ENCODE measurements around the gene MORF4L2. TPM values are rescaled to one million over a fixed set of nuclear protein-coding genes. Genes with fewer than 3 reads are reported as not detected.

The MORF4L2 gene
- total and polyA plus RNA-seq, 2 donors (not counting 1 experiment from before 2014, with no cell fraction given): 69.3 to 103 TPM

DNA sequence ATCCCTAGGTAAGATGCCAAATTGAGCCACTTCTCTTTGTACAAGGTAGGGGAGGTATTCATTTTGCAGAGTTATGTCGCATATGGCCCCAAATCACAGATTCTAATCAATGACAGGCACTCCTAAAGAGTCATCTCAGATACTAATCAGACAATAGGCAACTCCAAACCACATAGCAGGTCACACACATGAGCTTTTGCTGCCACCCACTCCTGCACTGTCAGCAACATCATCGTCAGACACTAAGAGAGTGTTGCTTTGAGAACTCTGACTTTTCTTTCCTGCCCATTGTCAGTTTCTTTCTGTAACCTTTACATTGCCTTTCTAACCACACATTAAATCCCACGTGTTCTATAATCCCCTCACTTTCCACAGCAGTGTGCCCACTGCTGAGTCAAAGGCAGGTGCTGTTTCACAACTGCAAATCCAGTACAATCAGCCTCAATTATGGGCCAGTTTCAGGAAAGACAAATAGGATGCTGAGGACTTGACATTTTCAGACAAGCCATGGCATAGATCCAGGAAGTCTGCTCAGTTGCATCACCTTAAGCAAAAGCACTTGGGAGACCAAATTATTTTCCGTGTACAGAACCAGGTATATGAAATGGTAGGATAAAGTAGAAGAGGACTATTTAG, 47.7 kb upstream of the MORF4L2 start:
- TF ChIP-seq, protein P1, sequence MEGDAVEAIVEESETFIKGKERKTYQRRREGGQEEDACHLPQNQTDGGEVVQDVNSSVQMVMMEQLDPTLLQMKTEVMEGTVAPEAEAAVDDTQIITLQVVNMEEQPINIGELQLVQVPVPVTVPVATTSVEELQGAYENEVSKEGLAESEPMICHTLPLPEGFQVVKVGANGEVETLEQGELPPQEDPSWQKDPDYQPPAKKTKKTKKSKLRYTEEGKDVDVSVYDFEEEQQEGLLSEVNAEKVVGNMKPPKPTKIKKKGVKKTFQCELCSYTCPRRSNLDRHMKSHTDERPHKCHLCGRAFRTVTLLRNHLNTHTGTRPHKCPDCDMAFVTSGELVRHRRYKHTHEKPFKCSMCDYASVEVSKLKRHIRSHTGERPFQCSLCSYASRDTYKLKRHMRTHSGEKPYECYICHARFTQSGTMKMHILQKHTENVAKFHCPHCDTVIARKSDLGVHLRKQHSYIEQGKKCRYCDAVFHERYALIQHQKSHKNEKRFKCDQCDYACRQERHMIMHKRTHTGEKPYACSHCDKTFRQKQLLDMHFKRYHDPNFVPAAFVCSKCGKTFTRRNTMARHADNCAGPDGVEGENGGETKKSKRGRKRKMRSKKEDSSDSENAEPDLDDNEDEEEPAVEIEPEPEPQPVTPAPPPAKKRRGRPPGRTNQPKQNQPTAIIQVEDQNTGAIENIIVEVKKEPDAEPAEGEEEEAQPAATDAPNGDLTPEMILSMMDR (IDR thresholded peaks at IDR 0.05): no peak
- no peak for TF ChIP-seq EZH2 (IDR thresholded peaks at IDR 0.05; ENCODE audit: borderline replicate concordance, insufficient read depth, low read depth, low read length, poor library complexity, severe bottlenecking)
- POLR2A ChIA-PET: no interaction called here
- H3K9ac ChIP-seq (ENCODE audit: low read length): no peak overlapping the region
- Mint-ChIP-seq H3K27me3 (peaks cover 6% of the 10 kb centered on the region), H3K4me1 (peaks cover 7% of the 10 kb centered on the region), H3K27ac (no peak overlapping the region), H3K4me3 (no peak overlapping the region), H3K9me3 (ENCODE audit: insufficient read depth) (no peaks in the 10 kb centered on the region)
- H2AFZ ChIP-seq (ENCODE audit: insufficient read depth, low read depth, low read length, poor library complexity, severe bottlenecking): no peak overlapping the region
- DNase-seq (no peak), ATAC-seq (ENCODE audit: low read depth) (no peak)
- 80% methylated on average over 2 of the region's 4 CpGs for WGBS (ENCODE audit: insufficient coverage)
- H3K27me3 ChIP-seq (replicated peaks in 1 of 4; ENCODE audit: control extremely low read depth in 1 of 4, control insufficient read depth in 3 of 4, insufficient read depth in 4 of 4, low read length in 3 of 4): no peaks in the 10 kb centered on the region
- intact Hi-C loops (cut with micrococcal nuclease): no loop called here
- no peaks in the 10 kb centered on the region for H3K4me1 ChIP-seq (ENCODE audit: control insufficient read depth in 2 of 2, insufficient read depth in 2 of 2, low read length in 2 of 2)
- H3K27ac ChIP-seq (ENCODE audit: low read length in 2 of 2): no peak overlapping the region
- H3K36me3 ChIP-seq (replicated peaks in 1 of 2; ENCODE audit: control extremely low read depth in 1 of 2, control insufficient read depth in 1 of 2, extremely low read depth in 1 of 2, insufficient read depth in 2 of 2, low read length in 1 of 2): no peaks in the 10 kb centered on the region
- H4K20me1 ChIP-seq (ENCODE audit: control insufficient read depth, insufficient read depth, low read length, poor library complexity, severe bottlenecking): no peaks in the 10 kb centered on the region
- H3K4me3 ChIP-seq (ENCODE audit: control extremely low read depth in 1 of 5, extremely low read depth in 1 of 5, insufficient read depth in 1 of 5, low read depth in 2 of 5, low read length in 4 of 5): no peak overlapping the region
- CTCF ChIA-PET: no interaction called here
- no peak overlapping the region for H3K4me2 ChIP-seq (replicated peaks; ENCODE audit: low read depth, low read length, poor library complexity, severe bottlenecking)
- H3K79me2 ChIP-seq (ENCODE audit: control insufficient read depth, insufficient read depth, low read length): no peaks in the 10 kb centered on the region
- H3K9me3 ChIP-seq (ENCODE audit: control extremely low read depth in 1 of 3, control insufficient read depth in 2 of 3, insufficient read depth in 1 of 3, low read length in 2 of 3): no peaks in the 10 kb centered on the region

- POLR2A ChIA-PET: no interaction called here
- no peak overlapping the region for H3K4me2 ChIP-seq (replicated peaks; ENCODE audit: low read depth, low read length, poor library complexity, severe bottlenecking)
- Mint-ChIP-seq H3K4me1 (peaks cover 7% of the 10 kb centered on the region), H3K27ac (no peak overlapping the region), H3K27me3 (peaks cover 6% of the 10 kb centered on the region), H3K4me3 (no peak overlapping the region), H3K9me3 (ENCODE audit: insufficient read depth) (no peaks in the 10 kb centered on the region)
- no peaks in the 10 kb centered on the region for H3K36me3 ChIP-seq (replicated peaks in 1 of 2; ENCODE audit: control extremely low read depth in 1 of 2, control insufficient read depth in 1 of 2, extremely low read depth in 1 of 2, insufficient read depth in 2 of 2, low read length in 1 of 2)
- H3K9ac ChIP-seq (ENCODE audit: low read length): no peak overlapping the region
- no peaks in the 10 kb centered on the region for H3K9me3 ChIP-seq (ENCODE audit: control extremely low read depth in 1 of 3, control insufficient read depth in 2 of 3, insufficient read depth in 1 of 3, low read length in 2 of 3)
- no CpG with 5 or more reads among the region's 1 CpG for WGBS (ENCODE audit: insufficient coverage)
- TF ChIP-seq EZH2 (IDR thresholded peaks at IDR 0.05; ENCODE audit: borderline replicate concordance, insufficient read depth, low read depth, low read length, poor library complexity, severe bottlenecking): no peak
- TF ChIP-seq, protein P1 (IDR thresholded peaks at IDR 0.05): no peak
- H3K27ac ChIP-seq (ENCODE audit: low read length in 2 of 2): no peak overlapping the region
- H2AFZ ChIP-seq (ENCODE audit: insufficient read depth, low read depth, low read length, poor library complexity, severe bottlenecking): no peak overlapping the region
- intact Hi-C loops (cut with micrococcal nuclease): no loop called here
- ATAC-seq (ENCODE audit: low read depth): no peak
- peaks cover 0 to 2% (median 0%) of the 10 kb centered on the region in 4 experiments for H3K27me3 ChIP-seq (replicated peaks in 1 of 4; ENCODE audit: control extremely low read depth in 1 of 4, control insufficient read depth in 3 of 4, insufficient read depth in 4 of 4, low read length in 3 of 4)
- CTCF ChIA-PET: no interaction called here
- H3K79me2 ChIP-seq (ENCODE audit: control insufficient read depth, insufficient read depth, low read length): no peaks in the 10 kb centered on the region
- no peaks in the 10 kb centered on the region for H3K4me1 ChIP-seq (ENCODE audit: control insufficient read depth in 2 of 2, insufficient read depth in 2 of 2, low read length in 2 of 2)
- H3K4me3 ChIP-seq (ENCODE audit: control extremely low read depth in 1 of 5, extremely low read depth in 1 of 5, insufficient read depth in 1 of 5, low read depth in 2 of 5, low read length in 4 of 5): no peak overlapping the region
- H4K20me1 ChIP-seq (ENCODE audit: control insufficient read depth, insufficient read depth, low read length, poor library complexity, severe bottlenecking): no peaks in the 10 kb centered on the region
- DNase-seq: no peak
Measured at GRCh38 chrX:103733017-103733416, 46.5 kb upstream of the MORF4L2 start.
